DMS153 (cell line): ENCODE results near the gene GOLT1B.

ENCODE experiments used
- DNase-seq: peaks from one replicate; lab custom pipeline; 2025; lab: John Stamatoyannopoulos, UW

Gene GOLT1B

GRCh38 chr12:21566223-21566906 is 64.8 kb downstream of the GOLT1B start:
- no peak for DNase-seq

- no peak for DNase-seq
Measured at GRCh38 chr12:21566907-21567394, 65.4 kb downstream of the GOLT1B start.
